H7 (cell line): ENCODE results near the gene CD163L1. TPM values are rescaled to one million over a fixed set of nuclear protein-coding genes. Genes with fewer than 3 reads are reported as not detected.

Experiments used
- DNase-seq: peaks from one replicate; pipeline ENCODE4 v3.0.0; 2012
- H3K27me3 ChIP-seq: 2 replicates; pipeline ENCODE4 v1.6.0; 2011; ENCODE audit warnings: mild to moderate bottlenecking, low read length; ENCODE audit not compliant: control insufficient read depth, insufficient read depth
- H3K36me3 ChIP-seq: replicated peaks from 2 replicates; pipeline ENCODE4 v1.5.1; 2011; ENCODE audit warnings: low read length; ENCODE audit not compliant: control insufficient read depth, insufficient read depth
- H3K4me3 ChIP-seq: 2 replicates; pipeline ENCODE4 v1.5.1; 2011; ENCODE audit warnings: low read depth, mild to moderate bottlenecking, control low read depth, low read length, moderate library complexity; ENCODE audit not compliant: insufficient read depth
- total RNA-seq: library from RNA; depleted of rRNA; stranded (reverse); fragments of >200 nt; shearing (Covaris generic); gene quantifications from 2 replicates; pipeline ENCODE4 v1.2.3, GENCODE V29; 2014; rRNA removed

The CD163L1 gene
- total RNA-seq = 0.17 and 0.22 TPM in 2 replicates

DNA sequence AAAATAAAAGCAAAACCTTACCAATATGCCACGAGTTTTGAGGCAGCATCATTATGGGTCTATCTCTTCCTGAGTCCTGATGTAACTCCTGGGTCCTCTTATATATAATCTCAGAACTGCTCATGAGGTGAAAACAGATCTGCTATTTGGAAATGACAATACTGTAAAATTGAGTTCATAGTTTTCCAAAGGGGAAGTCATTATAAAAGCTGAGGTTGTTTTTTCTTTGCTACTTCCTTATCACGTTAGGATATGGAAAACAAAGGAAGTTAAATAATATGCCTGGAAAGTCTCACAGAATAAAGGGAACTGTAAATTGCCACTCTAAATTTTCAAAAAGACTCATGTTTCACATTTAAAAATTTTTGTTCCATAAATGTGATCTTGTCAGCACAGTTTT, at the start of gene CD163L1:
CD163L1 (minus strand) TSS at position 78 of the 400 bp plus-strand sequence; CDS start at position 52, 26 bp downstream.
- no peak for DNase-seq
- H3K36me3 ChIP-seq = no peaks in the 10 kb centered on the region
- no peak within 1 kb of the TSS for H3K4me3 ChIP-seq
- H3K27me3 ChIP-seq = no peaks in the 10 kb centered on the region; the same call in 1 of the 2 replicates

DNA sequence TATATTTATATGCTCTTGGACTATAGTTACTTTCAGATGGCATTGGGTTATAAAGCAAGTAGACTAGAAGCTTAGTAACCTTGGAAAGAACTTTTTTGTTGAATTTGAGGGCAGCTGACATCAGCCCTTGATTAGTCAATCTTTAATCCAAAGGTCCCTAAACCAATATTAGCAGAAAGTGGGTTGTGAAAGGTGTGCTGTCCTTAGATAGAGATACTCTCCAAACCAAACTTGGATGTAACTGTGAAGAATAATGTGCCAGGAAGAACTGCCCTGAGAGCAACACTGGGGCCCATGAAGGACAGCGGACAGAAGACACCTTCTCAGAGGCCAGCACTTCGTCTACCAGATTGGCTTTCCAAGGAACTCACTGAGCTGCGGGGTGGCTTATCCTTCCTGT, 49.1 kb upstream of the CD163L1 start:
- DNase-seq = no peak
- Histone ChIP-seq H3K4me3 (no peak overlapping the region), H3K36me3 (no peaks in the 10 kb centered on the region)

DNA sequence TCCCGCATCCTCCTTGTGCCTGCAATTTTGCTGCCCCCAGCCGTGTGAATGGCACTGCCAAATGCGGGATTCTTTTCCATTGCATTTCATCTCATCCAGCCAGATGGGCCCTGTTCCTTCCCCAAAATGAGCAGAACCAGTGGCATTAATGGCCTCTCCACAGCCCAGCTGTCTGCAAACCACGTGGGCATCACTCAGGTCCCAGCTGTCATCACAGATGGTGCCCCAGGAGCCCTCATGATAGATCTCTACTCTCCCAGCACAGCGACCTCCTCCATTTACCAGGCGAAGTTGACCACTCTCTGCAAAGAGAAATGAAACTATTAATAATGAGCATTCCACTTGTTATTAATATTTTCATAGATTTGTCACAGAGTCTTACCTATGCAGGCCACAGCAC, 42.6 kb upstream of the CD163L1 start:
- H3K4me3 ChIP-seq = no peak overlapping the region
- DNase-seq = no peak
- H3K36me3 ChIP-seq = no peaks in the 10 kb centered on the region
- no peaks in the 10 kb centered on the region for H3K27me3 ChIP-seq

More for the DNA sequence above, 49.1 kb upstream of the CD163L1 start:
- no peaks in the 10 kb centered on the region for H3K27me3 ChIP-seq

DNA sequence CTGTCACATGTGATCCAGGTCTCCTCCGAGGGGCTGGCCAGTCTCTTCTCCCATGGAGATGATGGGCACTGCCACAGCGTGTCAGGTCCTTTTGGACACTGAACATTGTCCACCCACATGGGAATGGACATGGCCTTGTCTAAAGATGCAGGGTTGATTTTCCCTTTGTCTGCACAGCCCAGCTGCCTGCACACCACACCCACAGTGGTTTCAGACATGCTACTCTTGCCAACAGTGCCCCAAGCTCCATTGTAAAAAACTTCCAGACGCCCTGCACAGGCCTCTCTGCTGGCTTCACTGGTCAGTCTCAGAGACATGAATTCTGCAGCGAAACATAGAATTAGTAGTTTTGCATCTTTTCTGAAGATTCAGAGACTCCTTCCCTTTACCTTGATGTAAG, 41.1 kb upstream of the CD163L1 start:
- DNase-seq = no peak
- Histone ChIP-seq H3K36me3 (no peaks in the 10 kb centered on the region), H3K4me3 (no peak overlapping the region), H3K27me3 (no peaks in the 10 kb centered on the region)

DNA sequence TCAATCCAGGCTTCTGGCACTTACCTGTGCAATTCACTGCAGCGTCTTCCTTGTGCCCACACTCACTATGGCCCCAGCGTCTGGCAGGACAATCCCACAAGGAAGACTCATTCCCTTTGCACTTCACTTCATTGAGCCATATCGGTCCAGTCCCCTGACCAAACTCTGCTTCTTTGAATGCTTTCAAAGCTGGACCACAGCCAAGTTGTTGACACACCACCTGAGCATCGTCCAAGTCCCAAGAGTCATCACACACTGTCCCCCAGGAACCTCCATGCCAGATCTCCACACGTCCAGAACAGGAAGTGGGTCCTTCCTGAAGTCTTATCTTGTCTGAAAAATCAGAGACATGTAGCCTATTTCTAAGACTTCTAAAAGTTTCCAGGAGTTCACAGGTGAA, 39.4 kb upstream of the CD163L1 start:
- Histone ChIP-seq H3K4me3 (no peak overlapping the region), H3K36me3 (no peaks in the 10 kb centered on the region), H3K27me3 (no peaks in the 10 kb centered on the region)
- DNase-seq = no peak

DNA sequence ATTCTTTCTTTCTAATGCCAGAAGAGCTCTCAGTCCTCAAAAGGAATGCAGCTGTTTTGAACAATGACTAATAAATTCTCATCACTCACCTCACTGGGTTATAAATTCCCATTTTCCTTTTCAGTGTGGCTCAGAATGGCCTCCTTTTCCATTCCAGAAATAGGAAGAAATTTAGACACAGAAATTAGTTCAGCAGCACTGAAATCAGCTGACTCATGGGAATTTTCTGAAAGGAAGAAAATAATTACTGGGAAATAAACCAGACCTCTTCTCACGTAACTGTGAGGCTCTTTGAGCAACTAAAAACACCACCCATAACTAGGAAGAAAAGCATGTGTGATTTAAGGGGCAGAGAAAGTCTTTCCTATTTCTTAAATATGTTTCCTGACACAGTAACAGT, 35.8 kb upstream of the CD163L1 start:
- DNase-seq = no peak
- no peaks in the 10 kb centered on the region for H3K36me3 ChIP-seq
- H3K27me3 ChIP-seq = no peaks in the 10 kb centered on the region
- H3K4me3 ChIP-seq = no peak overlapping the region

DNA sequence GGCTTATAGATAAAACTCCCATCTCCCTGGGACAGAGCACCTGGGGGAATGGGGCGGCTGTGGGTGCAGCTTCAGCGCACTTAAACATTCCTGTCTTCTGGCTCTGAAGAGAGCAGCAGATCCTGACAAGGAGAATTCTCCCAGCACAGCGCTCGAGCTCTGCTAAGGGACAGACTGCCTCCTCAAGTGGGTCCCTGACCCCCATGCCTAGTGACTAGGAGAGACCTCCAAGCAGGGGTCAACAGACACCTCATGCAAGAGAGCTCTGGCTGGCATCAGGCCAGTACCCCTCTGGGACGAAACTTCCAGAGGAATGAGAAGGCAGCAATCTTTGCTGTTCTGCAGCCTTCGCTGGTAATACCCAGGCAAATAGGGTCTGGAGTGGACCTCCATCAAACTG, 28.1 kb upstream of the CD163L1 start:
- no peaks in the 10 kb centered on the region for H3K36me3 ChIP-seq
- no peak overlapping the region for H3K4me3 ChIP-seq
- DNase-seq = no peak
- H3K27me3 ChIP-seq = no peaks in the 10 kb centered on the region

DNA sequence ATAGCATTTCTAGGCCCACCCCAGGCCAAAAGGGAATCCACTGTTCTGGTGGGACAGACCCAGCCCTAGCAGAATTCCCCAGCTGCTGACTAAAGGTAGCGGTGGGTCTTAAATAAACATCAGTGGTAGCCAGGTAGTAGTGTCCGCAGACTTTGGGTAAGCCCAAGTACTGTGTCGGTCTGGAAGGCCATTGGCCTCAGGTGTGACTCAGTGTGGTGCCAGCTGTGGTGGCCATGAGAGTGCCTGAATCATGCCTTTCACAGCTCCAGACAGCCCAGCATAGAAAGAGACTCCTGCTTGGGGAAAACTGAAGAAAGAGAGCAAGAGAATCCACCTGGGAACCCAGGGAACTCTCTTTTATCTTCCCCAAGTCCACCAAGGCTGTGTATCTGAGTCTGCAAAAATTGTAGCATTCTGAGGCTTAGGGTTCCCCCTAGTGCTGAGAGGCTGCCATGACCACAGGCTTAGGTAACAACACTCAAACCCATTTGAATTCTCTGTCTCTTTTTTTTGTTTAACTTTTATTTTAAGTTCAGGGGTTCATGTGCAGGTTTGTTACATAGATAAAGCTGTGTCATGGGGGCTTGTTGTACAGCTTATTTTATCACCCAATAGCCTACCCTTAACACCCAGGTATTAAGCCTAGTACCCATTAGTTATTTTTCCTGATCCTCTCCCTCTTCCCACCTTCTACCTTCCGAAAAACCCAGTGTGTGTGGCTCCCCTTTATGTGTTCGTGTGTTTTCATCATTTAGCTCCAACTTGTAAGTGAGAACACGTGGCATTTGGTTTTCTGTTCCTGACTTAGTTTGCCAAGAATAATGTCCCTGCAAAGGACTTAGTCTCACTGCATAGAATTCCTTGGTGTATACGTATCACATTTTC, 16.7 kb upstream of the CD163L1 start:
- DNase-seq = peak; percentile 49
- no peaks in the 10 kb centered on the region for H3K27me3 ChIP-seq
- no peak overlapping the region for H3K4me3 ChIP-seq
- H3K36me3 ChIP-seq = no peaks in the 10 kb centered on the region

GRCh38 chr12:7459973-7460372, 16.0 kb upstream of the CD163L1 start:
- no peak for DNase-seq
- Histone ChIP-seq H3K36me3 (no peaks in the 10 kb centered on the region), H3K4me3 (no peak overlapping the region), H3K27me3 (no peaks in the 10 kb centered on the region)

DNA sequence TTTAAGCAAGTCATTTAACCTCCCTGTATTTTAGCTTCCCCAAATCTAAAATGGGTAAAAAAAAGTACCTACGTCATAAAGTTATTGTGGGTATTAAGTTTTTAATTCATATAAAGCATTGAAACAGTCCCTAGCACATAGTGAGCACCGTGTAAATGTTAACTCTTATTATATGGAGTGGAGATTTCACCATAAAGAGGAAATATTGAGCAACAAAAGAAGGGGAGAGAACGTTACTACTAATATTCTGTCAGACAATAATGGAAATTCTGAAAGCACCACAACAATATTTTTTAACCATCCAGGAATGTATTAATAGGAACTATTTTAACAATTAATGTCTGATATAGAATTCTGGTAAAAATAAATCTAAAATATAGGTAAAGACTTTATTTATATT, 7.8 kb upstream of the CD163L1 start:
- no peak overlapping the region for H3K4me3 ChIP-seq
- no peaks in the 10 kb centered on the region for H3K36me3 ChIP-seq
- DNase-seq = no peak
- H3K27me3 ChIP-seq = no peaks in the 10 kb centered on the region

DNA sequence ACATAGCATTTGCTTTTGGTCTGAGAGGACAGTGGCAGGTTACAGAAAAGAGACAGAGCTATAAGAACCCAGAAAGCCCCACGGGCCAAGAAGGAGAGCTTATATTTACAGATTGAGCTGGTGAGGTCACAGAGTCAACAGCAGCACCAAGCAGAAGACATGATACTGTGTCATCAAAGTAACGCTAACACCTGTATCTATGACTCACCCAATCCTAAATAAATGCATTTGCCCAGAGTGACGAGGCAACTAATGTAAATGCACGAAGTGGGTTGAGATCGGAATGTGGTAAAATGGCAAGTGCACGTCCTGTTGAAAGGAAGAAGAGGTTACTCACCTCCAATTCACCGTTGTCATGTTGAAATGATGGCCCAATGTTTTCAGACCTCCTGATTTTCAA, 6.7 kb upstream of the CD163L1 start:
- Histone ChIP-seq H3K36me3 (no peaks in the 10 kb centered on the region), H3K27me3 (no peaks in the 10 kb centered on the region), H3K4me3 (no peak overlapping the region)
- no peak for DNase-seq

DNA sequence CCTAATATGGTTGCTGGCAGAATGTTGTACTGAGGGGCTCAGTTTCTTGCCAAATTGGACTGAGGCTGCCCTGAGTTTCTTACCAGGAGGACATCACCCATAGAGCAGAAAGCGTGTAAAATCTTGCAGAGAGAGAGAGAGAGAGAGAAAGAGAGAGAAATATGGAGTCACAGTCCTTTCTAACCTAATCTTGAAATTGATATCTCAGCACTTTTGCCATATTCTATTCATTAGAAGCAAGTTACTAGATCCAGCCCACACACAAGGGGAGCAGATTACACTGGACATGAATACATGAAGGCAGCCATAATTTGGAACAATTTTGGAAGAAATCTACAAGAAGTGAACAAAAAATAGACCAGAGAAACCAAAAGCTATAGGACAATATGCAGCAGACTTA, 4.1 kb upstream of the CD163L1 start:
- Histone ChIP-seq H3K36me3 (no peaks in the 10 kb centered on the region), H3K27me3 (no peaks in the 10 kb centered on the region), H3K4me3 (no peak overlapping the region)
- no peak for DNase-seq

GRCh38 chr12:7444537-7444936, 584 bp upstream of the CD163L1 start:
- Histone ChIP-seq H3K36me3 (no peaks in the 10 kb centered on the region), H3K4me3 (no peak overlapping the region), H3K27me3 (no peaks in the 10 kb centered on the region; the same call in 1 of the 2 replicates)
- no peak for DNase-seq

GRCh38 chr12:7441216-7441615, 2.7 kb downstream of the CD163L1 start:
- no peaks in the 10 kb centered on the region for H3K36me3 ChIP-seq
- DNase-seq = no peak
- no peak overlapping the region for H3K4me3 ChIP-seq
- H3K27me3 ChIP-seq = peaks cover 2% of the 10 kb centered on the region

DNA sequence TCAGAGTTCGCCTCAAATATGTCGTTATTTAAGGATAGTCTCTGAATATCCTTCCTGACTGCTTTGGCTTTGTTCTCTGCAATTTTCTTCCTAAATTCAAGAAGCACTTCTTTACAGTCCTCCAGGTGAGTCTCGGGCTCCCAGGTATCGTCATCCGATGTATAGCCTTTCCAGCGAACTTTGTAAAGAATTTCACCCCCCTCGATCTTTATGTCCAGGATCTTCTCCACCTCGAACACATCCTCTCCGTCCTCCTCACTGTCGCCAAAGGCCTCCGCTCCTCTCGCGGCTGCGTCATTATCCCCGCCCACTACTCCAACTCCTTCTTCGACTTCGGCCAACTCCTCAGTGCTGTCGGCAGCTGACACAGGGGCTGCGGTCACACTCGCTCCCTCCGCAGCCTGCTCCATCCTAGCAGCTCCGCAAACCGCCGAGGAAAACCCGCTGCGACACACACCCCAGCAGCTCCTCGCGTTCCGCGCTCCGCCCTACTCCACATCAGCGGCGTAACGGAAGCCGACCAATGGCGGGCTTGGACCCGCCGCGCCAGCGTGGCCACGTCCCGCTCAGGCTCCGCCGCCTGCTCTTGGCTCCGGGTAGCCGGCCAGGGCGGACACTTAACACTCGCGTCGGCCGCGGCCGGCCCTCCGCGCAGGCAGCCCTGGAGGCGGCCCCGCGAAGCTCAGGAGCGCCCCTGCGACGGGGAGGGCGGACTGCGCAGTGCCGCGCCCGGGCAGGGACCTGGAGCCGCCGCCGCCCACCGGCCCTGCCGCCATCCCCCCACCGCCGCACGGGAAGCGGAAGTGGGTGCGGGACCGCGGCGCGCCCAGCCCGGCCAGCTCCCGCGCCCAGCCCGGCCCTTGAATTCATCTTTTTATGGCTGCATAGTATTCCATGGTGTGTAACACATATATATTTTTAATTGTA, 4.1 kb downstream of the CD163L1 start:
- Histone ChIP-seq H3K27me3 (peaks cover 2% of the 10 kb centered on the region), H3K4me3 (peak overlapping the region; percentile 48), H3K36me3 (no peaks in the 10 kb centered on the region)
- DNase-seq = peak; percentile 83
